ENCODE data around the gene STAB2. TPM values are rescaled to one million over a fixed set of nuclear protein-coding genes. Genes with fewer than 3 reads are reported as not detected.

Gene STAB2
- total and polyA plus RNA-seq, 4 donors: 3.4 to 42.6 (median 16.6) TPM

DNA sequence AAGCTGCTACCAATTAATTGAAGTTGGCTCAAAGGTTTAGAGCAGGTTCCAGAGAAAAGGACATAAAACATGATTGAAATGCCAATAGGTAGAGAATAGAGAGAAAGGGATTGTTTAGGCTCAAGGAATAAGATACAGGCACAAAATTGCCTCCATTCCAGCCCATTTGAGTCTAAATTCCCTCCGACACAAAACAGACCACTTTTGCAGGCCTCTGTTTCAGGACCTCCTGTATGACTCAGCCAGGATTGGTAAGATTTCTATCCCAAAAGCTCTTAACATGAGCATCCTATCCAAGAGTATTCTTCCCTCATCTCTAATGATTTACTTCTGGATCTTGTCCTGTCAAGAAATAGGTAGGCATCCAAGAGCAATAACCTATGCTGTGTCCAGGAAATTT, 123.5 kb downstream of the STAB2 start:
- H3K4me3 ChIP-seq (ENCODE audit: low read depth in 1 of 3, low read length in 3 of 3): no peak overlapping the region
- no peak overlapping the region for H3K27ac ChIP-seq (ENCODE audit: low read depth in 1 of 2, low read length in 2 of 2)
- no peaks in the 10 kb centered on the region for H3K4me1 ChIP-seq (ENCODE audit: control insufficient read depth in 4 of 4, insufficient read depth in 4 of 4, low read length in 3 of 4)
- H3K36me3 ChIP-seq (ENCODE audit: control insufficient read depth in 4 of 4, insufficient read depth in 3 of 4, low read depth in 1 of 4, low read length in 3 of 4): no peaks in the 10 kb centered on the region
- WGBS: 91% methylated on average over 1 of the region's 1 CpG
- no peak overlapping the region for H3K9ac ChIP-seq (ENCODE audit: low read depth in 1 of 2, low read length in 2 of 2)
- no peaks in the 10 kb centered on the region for H3K27me3 ChIP-seq (ENCODE audit: control insufficient read depth in 4 of 4, insufficient read depth in 4 of 4, low read length in 3 of 4)
- TF ChIP-seq GABPA (IDR thresholded peaks at IDR 0.05 in 1 of 2, conservative IDR thresholded peaks at IDR 0.05 in 1 of 2) (no peak), HNF4A (conservative IDR thresholded peaks at IDR 0.05) (no peak), YY1 (IDR thresholded peaks at IDR 0.05) (no peak), RAD21 (IDR thresholded peaks at IDR 0.05) (no peak), SP1 (IDR thresholded peaks at IDR 0.05) (no peak), JUND (IDR thresholded peaks at IDR 0.05) (no peak), EGR1 (IDR thresholded peaks at IDR 0.05; ENCODE audit: low read depth in 2 of 2) (no peak), NR2F2 (IDR thresholded peaks at IDR 0.05) (no peak), RXRA (IDR thresholded peaks at IDR 0.05) (no peak), HNF4G (IDR thresholded peaks at IDR 0.05) (no peak)
- TF ChIP-seq, protein P1, sequence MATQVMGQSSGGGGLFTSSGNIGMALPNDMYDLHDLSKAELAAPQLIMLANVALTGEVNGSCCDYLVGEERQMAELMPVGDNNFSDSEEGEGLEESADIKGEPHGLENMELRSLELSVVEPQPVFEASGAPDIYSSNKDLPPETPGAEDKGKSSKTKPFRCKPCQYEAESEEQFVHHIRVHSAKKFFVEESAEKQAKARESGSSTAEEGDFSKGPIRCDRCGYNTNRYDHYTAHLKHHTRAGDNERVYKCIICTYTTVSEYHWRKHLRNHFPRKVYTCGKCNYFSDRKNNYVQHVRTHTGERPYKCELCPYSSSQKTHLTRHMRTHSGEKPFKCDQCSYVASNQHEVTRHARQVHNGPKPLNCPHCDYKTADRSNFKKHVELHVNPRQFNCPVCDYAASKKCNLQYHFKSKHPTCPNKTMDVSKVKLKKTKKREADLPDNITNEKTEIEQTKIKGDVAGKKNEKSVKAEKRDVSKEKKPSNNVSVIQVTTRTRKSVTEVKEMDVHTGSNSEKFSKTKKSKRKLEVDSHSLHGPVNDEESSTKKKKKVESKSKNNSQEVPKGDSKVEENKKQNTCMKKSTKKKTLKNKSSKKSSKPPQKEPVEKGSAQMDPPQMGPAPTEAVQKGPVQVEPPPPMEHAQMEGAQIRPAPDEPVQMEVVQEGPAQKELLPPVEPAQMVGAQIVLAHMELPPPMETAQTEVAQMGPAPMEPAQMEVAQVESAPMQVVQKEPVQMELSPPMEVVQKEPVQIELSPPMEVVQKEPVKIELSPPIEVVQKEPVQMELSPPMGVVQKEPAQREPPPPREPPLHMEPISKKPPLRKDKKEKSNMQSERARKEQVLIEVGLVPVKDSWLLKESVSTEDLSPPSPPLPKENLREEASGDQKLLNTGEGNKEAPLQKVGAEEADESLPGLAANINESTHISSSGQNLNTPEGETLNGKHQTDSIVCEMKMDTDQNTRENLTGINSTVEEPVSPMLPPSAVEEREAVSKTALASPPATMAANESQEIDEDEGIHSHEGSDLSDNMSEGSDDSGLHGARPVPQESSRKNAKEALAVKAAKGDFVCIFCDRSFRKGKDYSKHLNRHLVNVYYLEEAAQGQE (IDR thresholded peaks at IDR 0.05): no peak
- TF ChIP-seq, protein P2, sequence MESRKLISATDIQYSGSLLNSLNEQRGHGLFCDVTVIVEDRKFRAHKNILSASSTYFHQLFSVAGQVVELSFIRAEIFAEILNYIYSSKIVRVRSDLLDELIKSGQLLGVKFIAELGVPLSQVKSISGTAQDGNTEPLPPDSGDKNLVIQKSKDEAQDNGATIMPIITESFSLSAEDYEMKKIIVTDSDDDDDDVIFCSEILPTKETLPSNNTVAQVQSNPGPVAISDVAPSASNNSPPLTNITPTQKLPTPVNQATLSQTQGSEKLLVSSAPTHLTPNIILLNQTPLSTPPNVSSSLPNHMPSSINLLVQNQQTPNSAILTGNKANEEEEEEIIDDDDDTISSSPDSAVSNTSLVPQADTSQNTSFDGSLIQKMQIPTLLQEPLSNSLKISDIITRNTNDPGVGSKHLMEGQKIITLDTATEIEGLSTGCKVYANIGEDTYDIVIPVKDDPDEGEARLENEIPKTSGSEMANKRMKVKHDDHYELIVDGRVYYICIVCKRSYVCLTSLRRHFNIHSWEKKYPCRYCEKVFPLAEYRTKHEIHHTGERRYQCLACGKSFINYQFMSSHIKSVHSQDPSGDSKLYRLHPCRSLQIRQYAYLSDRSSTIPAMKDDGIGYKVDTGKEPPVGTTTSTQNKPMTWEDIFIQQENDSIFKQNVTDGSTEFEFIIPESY (IDR thresholded peaks at IDR 0.05): no peak
- TF ChIP-seq, protein P3, sequence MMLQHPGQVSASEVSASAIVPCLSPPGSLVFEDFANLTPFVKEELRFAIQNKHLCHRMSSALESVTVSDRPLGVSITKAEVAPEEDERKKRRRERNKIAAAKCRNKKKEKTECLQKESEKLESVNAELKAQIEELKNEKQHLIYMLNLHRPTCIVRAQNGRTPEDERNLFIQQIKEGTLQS (IDR thresholded peaks at IDR 0.05): no peak
- TF ChIP-seq, protein P4, sequence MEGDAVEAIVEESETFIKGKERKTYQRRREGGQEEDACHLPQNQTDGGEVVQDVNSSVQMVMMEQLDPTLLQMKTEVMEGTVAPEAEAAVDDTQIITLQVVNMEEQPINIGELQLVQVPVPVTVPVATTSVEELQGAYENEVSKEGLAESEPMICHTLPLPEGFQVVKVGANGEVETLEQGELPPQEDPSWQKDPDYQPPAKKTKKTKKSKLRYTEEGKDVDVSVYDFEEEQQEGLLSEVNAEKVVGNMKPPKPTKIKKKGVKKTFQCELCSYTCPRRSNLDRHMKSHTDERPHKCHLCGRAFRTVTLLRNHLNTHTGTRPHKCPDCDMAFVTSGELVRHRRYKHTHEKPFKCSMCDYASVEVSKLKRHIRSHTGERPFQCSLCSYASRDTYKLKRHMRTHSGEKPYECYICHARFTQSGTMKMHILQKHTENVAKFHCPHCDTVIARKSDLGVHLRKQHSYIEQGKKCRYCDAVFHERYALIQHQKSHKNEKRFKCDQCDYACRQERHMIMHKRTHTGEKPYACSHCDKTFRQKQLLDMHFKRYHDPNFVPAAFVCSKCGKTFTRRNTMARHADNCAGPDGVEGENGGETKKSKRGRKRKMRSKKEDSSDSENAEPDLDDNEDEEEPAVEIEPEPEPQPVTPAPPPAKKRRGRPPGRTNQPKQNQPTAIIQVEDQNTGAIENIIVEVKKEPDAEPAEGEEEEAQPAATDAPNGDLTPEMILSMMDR (IDR thresholded peaks at IDR 0.05; ENCODE audit: low read depth, low read length, missing input control): no peak
- no peak for DNase-seq (ENCODE audit: low spot score)
- H3K9me3 ChIP-seq (ENCODE audit: control insufficient read depth in 4 of 4, low read length in 3 of 4): no peaks in the 10 kb centered on the region

DNA sequence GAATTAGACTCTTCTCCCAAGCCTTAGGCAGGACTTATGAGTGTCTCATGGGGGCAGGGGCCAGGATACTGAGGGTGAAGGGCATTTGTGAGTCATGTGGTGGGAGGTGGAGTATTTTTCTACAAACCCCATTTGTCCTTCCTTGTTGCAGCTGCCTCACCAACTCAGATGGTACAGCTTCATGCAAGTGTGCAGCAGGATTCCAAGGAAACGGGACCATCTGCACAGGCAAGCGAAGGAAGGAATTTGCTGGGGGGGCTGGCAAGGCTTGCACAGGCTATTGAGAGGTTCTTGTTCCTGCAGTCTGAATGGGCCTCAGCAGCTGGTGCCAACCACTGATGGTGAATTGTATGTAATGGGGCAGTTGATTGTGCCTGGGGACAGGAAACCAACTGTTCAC, 125.1 kb downstream of the STAB2 start:
- no peak overlapping the region for H3K9ac ChIP-seq (ENCODE audit: low read depth in 1 of 2, low read length in 2 of 2)
- H3K4me1 ChIP-seq (ENCODE audit: control insufficient read depth in 4 of 4, insufficient read depth in 4 of 4, low read length in 3 of 4): no peaks in the 10 kb centered on the region
- DNase-seq (ENCODE audit: low spot score): no peak
- H3K4me3 ChIP-seq (ENCODE audit: low read depth in 1 of 3, low read length in 3 of 3): no peak overlapping the region
- no peaks in the 10 kb centered on the region for H3K9me3 ChIP-seq (ENCODE audit: control insufficient read depth in 4 of 4, low read length in 3 of 4)
- WGBS: 91% methylated on average over 2 of the region's 2 CpGs
- H3K27ac ChIP-seq (ENCODE audit: low read depth in 1 of 2, low read length in 2 of 2): no peak overlapping the region
- TF ChIP-seq YY1 (IDR thresholded peaks at IDR 0.05) (no peak), FOXA1 (IDR thresholded peaks at IDR 0.05) (no peak)
- H3K27me3 ChIP-seq (ENCODE audit: control insufficient read depth in 4 of 4, insufficient read depth in 4 of 4, low read length in 3 of 4): no peaks in the 10 kb centered on the region
- H3K36me3 ChIP-seq (ENCODE audit: control insufficient read depth in 4 of 4, insufficient read depth in 3 of 4, low read depth in 1 of 4, low read length in 3 of 4): no peaks in the 10 kb centered on the region

Measured in liver (tissue), 9 donors.